ENCODE results near the gene CHST8.

Gene CHST8

GRCh38 chr19:33769208-33769607 is 147.5 kb downstream of the CHST8 start:
- DNase-seq (ENCODE audit: low read depth), result no peak

- DNase-seq (ENCODE audit: low read depth), result no peak
Measured at GRCh38 chr19:33770107-33770506, 148.4 kb downstream of the CHST8 start.

- DNase-seq (ENCODE audit: low read depth), result peak; percentile 71
Measured at GRCh38 chr19:33771384-33772101, 149.8 kb downstream of the CHST8 start.

- no peak for DNase-seq (ENCODE audit: low read depth)
Measured at GRCh38 chr19:33772102-33772857, 150.5 kb downstream of the CHST8 start.

GRCh38 chr19:33772858-33773180 is 151.1 kb downstream of the CHST8 start:
- no peak for DNase-seq (ENCODE audit: low read depth)

- DNase-seq (ENCODE audit: low read depth), result no peak
Measured at GRCh38 chr19:33773704-33774624, 152.2 kb downstream of the CHST8 start.

GRCh38 chr19:33774751-33775150 is 153.0 kb downstream of the CHST8 start:
- no peak for DNase-seq (ENCODE audit: low read depth)

GRCh38 chr19:33775731-33776487 is 154.2 kb downstream of the CHST8 start:
- no peak for DNase-seq (ENCODE audit: low read depth)

- no peak for DNase-seq (ENCODE audit: low read depth)
Measured at GRCh38 chr19:33777351-33777750, 155.6 kb downstream of the CHST8 start.

GRCh38 chr19:33777753-33778088 is 156.0 kb downstream of the CHST8 start:
- DNase-seq (ENCODE audit: low read depth), result no peak

GRCh38 chr19:33778089-33778791 is 156.5 kb downstream of the CHST8 start:
- peak; percentile 76 for DNase-seq (ENCODE audit: low read depth)

- DNase-seq (ENCODE audit: low read depth), result no peak
Measured at GRCh38 chr19:33779849-33780248, 158.1 kb downstream of the CHST8 start.

- no peak for DNase-seq (ENCODE audit: low read depth)
Measured at GRCh38 chr19:33780251-33780650, 158.5 kb downstream of the CHST8 start.

- DNase-seq (ENCODE audit: low read depth), result no peak
Measured at GRCh38 chr19:33780746-33781145, 159.0 kb downstream of the CHST8 start.

GRCh38 chr19:33781415-33781935 is 159.7 kb downstream of the CHST8 start:
- no peak for DNase-seq (ENCODE audit: low read depth)

GRCh38 chr19:33781996-33782395 is 160.2 kb downstream of the CHST8 start:
- peak; percentile 56 for DNase-seq (ENCODE audit: low read depth)

- peak; percentile 72 for DNase-seq (ENCODE audit: low read depth)
Measured at GRCh38 chr19:33784432-33784831, 162.7 kb downstream of the CHST8 start.

- DNase-seq (ENCODE audit: low read depth), result peak; percentile 78
Measured at GRCh38 chr19:33785795-33786194, 164.0 kb downstream of the CHST8 start.

GRCh38 chr19:33788676-33789075 is 166.9 kb downstream of the CHST8 start:
- no peak for DNase-seq (ENCODE audit: low read depth)

- DNase-seq (ENCODE audit: low read depth), result no peak
Measured at GRCh38 chr19:33789344-33789743, 167.6 kb downstream of the CHST8 start.
